Tibial artery (tissue), 4 donors: ENCODE results near the gene TPD52L1.

Experiments used
- DNase-seq, 2 donors: peaks; one replicate each; pipeline ENCODE4 v3.0.0-alpha.2; 2019
- H3K27ac ChIP-seq, 2 donors: fragments of 200-600 bp; sonication (generic) in 1 of 2; 1 replicate in 1 of 2; 2 replicates in 1 of 2; pipeline ENCODE4 v1.5.1; 2018 to 2019; ENCODE audit warnings: mild to moderate bottlenecking in 1 of 2
- H3K27me3 ChIP-seq, 2 donors: fragments of 200-600 bp; sonication (generic) in 1 of 2; one replicate each; pipeline versions ENCODE4 v1.5.1 to v1.6.0; 2016 to 2019
- H3K36me3 ChIP-seq, 3 donors: fragments of 200-600 bp; sonication (generic) in 2 of 3; one replicate each; pipeline ENCODE4 v1.5.1; 2016 to 2019; ENCODE audit warnings: mild to moderate bottlenecking in 2 of 3
- H3K4me1 ChIP-seq, 4 donors: fragments of 200-600 bp; sonication (generic) in 2 of 4; 1 replicate in 3 of 4; 2 replicates in 1 of 4; pipeline ENCODE4 v1.5.1; 2016 to 2019
- H3K4me3 ChIP-seq, 2 donors: fragments of 200-600 bp; sonication (generic) in 1 of 2; 1 replicate in 1 of 2; 2 replicates in 1 of 2; pipeline ENCODE4 v1.5.1; 2018 to 2019; ENCODE audit warnings: mild to moderate bottlenecking in 2 of 2
- H3K9me3 ChIP-seq, 3 donors: fragments of 200-600 bp; sonication (generic) in 1 of 3; one replicate each; pipeline ENCODE4 v1.5.1; 2016 to 2019
- intact Hi-C: fragments of 100-400 bp; cut with DNase I; formaldehyde crosslinking; loops from one replicate; pipeline ENCODE4 v1.15.0; 2023; ENCODE audit warnings: low total_unique reads
- TF ChIP-seq, protein P1 (sequence below), 2 experiments: fragments of 200-600 bp in 1 of 2; fragments of 450-650 bp in 1 of 2; IDR thresholded peaks; one replicate each; pipeline ENCODE4 v1.5.1; 2017 to 2019; ENCODE audit warnings: antibody characterized with exemption in 2 of 2, mild to moderate bottlenecking in 1 of 2, moderate library complexity in 1 of 2

TPD52L1 gene

GRCh38 chr6:125246566-125246965 lies 93.0 kb downstream of the TPD52L1 start:
- H3K4me1 ChIP-seq: peaks cover 0 to 46% (median 1%) of the 10 kb centered on the region in 4 donors
- H3K4me3 ChIP-seq: no peak overlapping the region
- no peak overlapping the region for H3K27ac ChIP-seq
- intact Hi-C loops: no loop called here
- H3K27me3 ChIP-seq: no peaks in the 10 kb centered on the region
- H3K36me3 ChIP-seq: no peaks in the 10 kb centered on the region
- peaks cover 0 to 11% (median 3%) of the 10 kb centered on the region in 3 donors for H3K9me3 ChIP-seq
- no peak for DNase-seq
- TF ChIP-seq, protein P1, sequence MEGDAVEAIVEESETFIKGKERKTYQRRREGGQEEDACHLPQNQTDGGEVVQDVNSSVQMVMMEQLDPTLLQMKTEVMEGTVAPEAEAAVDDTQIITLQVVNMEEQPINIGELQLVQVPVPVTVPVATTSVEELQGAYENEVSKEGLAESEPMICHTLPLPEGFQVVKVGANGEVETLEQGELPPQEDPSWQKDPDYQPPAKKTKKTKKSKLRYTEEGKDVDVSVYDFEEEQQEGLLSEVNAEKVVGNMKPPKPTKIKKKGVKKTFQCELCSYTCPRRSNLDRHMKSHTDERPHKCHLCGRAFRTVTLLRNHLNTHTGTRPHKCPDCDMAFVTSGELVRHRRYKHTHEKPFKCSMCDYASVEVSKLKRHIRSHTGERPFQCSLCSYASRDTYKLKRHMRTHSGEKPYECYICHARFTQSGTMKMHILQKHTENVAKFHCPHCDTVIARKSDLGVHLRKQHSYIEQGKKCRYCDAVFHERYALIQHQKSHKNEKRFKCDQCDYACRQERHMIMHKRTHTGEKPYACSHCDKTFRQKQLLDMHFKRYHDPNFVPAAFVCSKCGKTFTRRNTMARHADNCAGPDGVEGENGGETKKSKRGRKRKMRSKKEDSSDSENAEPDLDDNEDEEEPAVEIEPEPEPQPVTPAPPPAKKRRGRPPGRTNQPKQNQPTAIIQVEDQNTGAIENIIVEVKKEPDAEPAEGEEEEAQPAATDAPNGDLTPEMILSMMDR (IDR thresholded peaks at IDR 0.05): no peak

DNA sequence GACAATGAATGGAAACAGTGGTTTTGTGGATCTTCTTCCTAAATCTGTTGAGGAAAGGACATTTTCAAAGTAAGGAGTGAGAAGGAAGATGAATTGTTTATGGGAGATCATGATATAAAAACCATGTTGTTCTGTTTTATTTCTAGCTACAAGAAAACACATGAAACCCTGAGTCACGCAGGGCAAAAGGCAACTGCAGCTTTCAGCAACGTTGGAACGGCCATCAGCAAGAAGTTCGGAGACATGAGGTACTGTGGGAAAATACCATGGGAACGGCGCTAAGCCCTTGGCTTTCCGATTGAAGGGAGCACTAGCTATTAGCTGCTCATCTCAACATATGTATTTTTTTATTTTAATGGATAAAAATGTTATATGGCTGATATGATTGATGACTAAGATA lies 94.6 kb downstream of the TPD52L1 start:
- Histone ChIP-seq H3K27me3 (no peaks in the 10 kb centered on the region), H3K36me3 (no peaks in the 10 kb centered on the region), H3K27ac (peak overlapping the region; percentile 10 to 45), H3K4me1 (peaks cover 0 to 62% (median 7%) of the 10 kb centered on the region in 4 donors), H3K4me3 (no peak overlapping the region), H3K9me3 (peaks cover 0 to 3% (median 0%) of the 10 kb centered on the region in 3 donors)
- TF ChIP-seq, protein P1 (IDR thresholded peaks at IDR 0.05): no peak
- intact Hi-C loops: no loop called here
- DNase-seq: no peak

GRCh38 chr6:125250511-125250910 lies 96.9 kb downstream of the TPD52L1 start:
- DNase-seq: no peak
- intact Hi-C loops: no loop called here
- TF ChIP-seq, protein P1 (IDR thresholded peaks at IDR 0.05): no peak
- Histone ChIP-seq H3K4me3 (no peak overlapping the region), H3K9me3 (no peaks in the 10 kb centered on the region), H3K27ac (no peak overlapping the region), H3K4me1 (peaks cover 0 to 78% (median 11%) of the 10 kb centered on the region in 4 donors), H3K27me3 (no peaks in the 10 kb centered on the region), H3K36me3 (no peaks in the 10 kb centered on the region)

GRCh38 chr6:125251516-125252220 lies 98.1 kb downstream of the TPD52L1 start:
- TF ChIP-seq, protein P1 (IDR thresholded peaks at IDR 0.05): no peak

DNA sequence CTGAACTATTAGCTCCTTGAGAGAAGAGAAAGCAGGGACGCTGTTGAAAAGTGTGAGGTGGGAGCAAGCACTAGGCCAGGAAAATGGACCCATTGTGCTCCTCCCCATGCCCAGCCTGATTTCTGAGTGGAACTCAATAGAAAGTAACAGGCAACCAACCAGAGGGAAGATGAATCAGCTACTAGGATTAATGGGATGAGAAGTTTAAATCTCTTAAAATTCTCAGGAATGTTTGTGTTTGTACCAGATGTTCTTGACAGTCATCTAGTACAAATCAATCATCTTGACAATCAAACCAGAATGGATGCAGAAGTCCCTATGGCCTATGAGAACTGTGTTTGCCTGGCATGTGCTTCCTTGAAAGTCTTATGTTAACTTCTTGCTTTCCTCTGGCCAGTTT lies 99.3 kb downstream of the TPD52L1 start:
- intact Hi-C loops: no loop called here
- TF ChIP-seq, protein P1 (IDR thresholded peaks at IDR 0.05): no peak

More at GRCh38 chr6:125251516-125252220, 98.1 kb downstream of the TPD52L1 start:
- H3K36me3 ChIP-seq: no peaks in the 10 kb centered on the region
- no peak for DNase-seq
- H3K4me3 ChIP-seq: peak overlapping the region in 1 of 2 donors; percentile 4
- H3K4me1 ChIP-seq: peaks cover 0 to 68% (median 11%) of the 10 kb centered on the region in 4 donors
- H3K9me3 ChIP-seq: no peaks in the 10 kb centered on the region
- peak overlapping the region; percentile 31 to 53 for H3K27ac ChIP-seq
- no peaks in the 10 kb centered on the region for H3K27me3 ChIP-seq
- intact Hi-C loops: no loop called here

More for the DNA sequence above, 99.3 kb downstream of the TPD52L1 start:
- no peak overlapping the region for H3K4me3 ChIP-seq
- H3K27me3 ChIP-seq: no peaks in the 10 kb centered on the region
- H3K4me1 ChIP-seq: peaks cover 0 to 62% (median 11%) of the 10 kb centered on the region in 4 donors
- H3K36me3 ChIP-seq: no peaks in the 10 kb centered on the region
- H3K9me3 ChIP-seq: no peaks in the 10 kb centered on the region
- no peak for DNase-seq
- peak overlapping the region in 1 of 2 donors; percentile 53 for H3K27ac ChIP-seq
